Central memory CD8-positive, alpha-beta T cell (primary cell): ENCODE measurements around the gene ILDR2.

Experiments
- ATAC-seq: fragments of 150-1000 bp; cut with Tn5 transposase; replicated peaks from 2 replicates; pipeline ENCODE4 v1.10.0; 2022; ENCODE audit warnings: mild to moderate bottlenecking, moderate FRiP score, moderate number of reproducible peaks; ENCODE audit not compliant: poor library complexity, severe bottlenecking; ENCODE audit errors: extremely low read depth
- DNase-seq, 2 donors: peaks; one replicate each; pipeline ENCODE4 v3.0.0; 2021; ENCODE audit warnings: low spot score in 2 of 2
- H3K27ac Mint-ChIP-seq: one replicate; pipeline ENCODE4 v1.8.0; 2022; ENCODE audit warnings: low read depth, mild to moderate bottlenecking, moderate library complexity, mixed read lengths
- H3K27me3 Mint-ChIP-seq: one replicate; pipeline ENCODE4 v1.8.0; 2022; ENCODE audit warnings: mixed read lengths
- H3K36me3 Mint-ChIP-seq: one replicate; pipeline ENCODE4 v1.8.0; 2022; ENCODE audit warnings: mild to moderate bottlenecking, moderate library complexity, mixed read lengths; ENCODE audit not compliant: insufficient read depth
- H3K4me1 Mint-ChIP-seq: one replicate; pipeline ENCODE4 v1.8.0; 2022; ENCODE audit warnings: mixed read lengths
- H3K4me3 Mint-ChIP-seq: one replicate; pipeline ENCODE4 v1.8.0; 2022; ENCODE audit warnings: mild to moderate bottlenecking, moderate library complexity, mixed read lengths
- H3K9me3 Mint-ChIP-seq: one replicate; pipeline ENCODE4 v1.8.0; 2022; ENCODE audit warnings: mixed read lengths

Gene ILDR2

DNA sequence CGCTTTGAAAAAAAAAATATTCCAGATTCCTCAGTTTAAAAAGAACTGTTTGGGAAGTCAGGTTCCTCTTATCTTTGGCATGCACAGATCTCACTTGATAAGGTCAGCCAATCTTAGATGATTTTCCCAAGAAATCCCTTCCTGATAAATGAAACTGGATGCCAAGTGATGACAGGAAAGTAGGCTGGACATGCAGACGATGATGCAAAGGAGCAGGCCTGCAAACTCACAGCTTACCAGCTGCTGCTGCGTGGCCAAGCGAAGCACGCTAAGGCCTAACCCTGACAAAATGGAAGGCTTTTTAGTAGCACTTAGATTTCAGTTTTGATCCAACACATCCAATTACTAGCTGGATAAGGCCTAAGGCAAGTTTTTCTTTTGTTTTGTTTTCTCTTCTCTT is 109.4 kb downstream of the ILDR2 start:
- DNase-seq = no peak
- H3K4me3 Mint-ChIP-seq = no peak overlapping the region
- peaks cover 50% of the 10 kb centered on the region for H3K36me3 Mint-ChIP-seq

DNA sequence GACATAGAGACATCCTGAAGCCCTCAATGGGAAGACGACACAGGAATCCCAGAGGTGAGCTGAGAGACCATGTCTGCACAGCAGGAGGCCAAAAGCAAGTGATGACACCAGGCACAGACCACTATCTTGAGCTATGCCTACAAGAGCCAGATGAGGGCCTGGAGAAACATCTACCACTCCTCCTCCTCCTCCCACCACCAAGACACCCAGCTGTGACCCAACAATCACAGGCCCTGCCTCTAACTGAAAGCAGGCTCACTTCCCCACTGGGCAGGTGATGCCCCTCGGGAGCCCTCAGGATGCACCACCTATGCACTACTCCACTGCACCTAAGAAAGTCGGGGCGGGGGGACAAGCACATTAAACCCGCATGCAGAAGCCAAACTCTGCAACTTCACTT is 115.7 kb downstream of the ILDR2 start:
- DNase-seq (no peak), ATAC-seq (no peak)
- Mint-ChIP-seq H3K4me3 (no peak overlapping the region), H3K36me3 (peaks cover 60% of the 10 kb centered on the region), H3K9me3 (no peaks in the 10 kb centered on the region), H3K27me3 (no peaks in the 10 kb centered on the region), H3K4me1 (peaks cover 12% of the 10 kb centered on the region), H3K27ac (no peak overlapping the region)

More for the DNA sequence above, 109.4 kb downstream of the ILDR2 start:
- Mint-ChIP-seq H3K27me3 (no peaks in the 10 kb centered on the region), H3K9me3 (no peaks in the 10 kb centered on the region), H3K4me1 (peaks cover 20% of the 10 kb centered on the region), H3K27ac (no peak overlapping the region)
- no peak for ATAC-seq

DNA sequence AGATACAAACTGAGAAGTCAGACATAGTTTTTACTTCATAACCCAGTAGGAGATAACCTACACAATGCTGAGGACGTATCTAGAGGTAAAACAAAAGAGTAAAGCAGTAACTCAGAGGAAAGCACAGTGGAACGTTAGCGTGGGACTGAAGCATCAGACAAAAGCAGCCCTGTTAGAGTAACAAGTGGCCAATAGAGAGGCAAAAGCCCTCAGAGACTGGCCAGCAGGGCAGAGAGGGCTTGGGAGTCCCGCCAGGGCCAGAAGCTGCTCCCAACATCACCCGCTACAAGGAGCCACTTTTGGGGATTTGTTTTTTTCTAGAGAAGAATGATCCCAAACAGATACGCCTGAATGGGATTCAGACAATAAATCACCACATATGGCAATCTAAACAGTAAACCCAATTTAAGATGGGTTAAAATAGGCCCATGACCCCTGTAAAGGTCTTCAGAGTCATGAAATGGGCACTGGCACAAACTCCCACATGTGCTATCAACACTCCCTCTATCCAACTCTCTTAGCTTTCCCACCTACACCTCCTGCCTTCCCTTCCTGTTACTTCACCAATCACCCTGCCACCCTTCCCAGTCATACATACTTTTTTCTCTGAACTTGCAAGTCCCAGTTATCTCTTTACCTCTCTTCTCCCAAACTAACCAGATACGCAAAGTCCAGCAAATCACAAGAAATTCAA is 116.5 kb downstream of the ILDR2 start:
- Mint-ChIP-seq H3K27ac (no peak overlapping the region), H3K4me1 (peaks cover 5% of the 10 kb centered on the region), H3K36me3 (peaks cover 60% of the 10 kb centered on the region), H3K27me3 (no peaks in the 10 kb centered on the region), H3K4me3 (no peak overlapping the region), H3K9me3 (no peaks in the 10 kb centered on the region)
- DNase-seq = no peak
- no peak for ATAC-seq
